ENCODE data around the gene SLC18B1.

The SLC18B1 gene

GRCh38 chr6:132741281-132741680 lies 57.2 kb downstream of the SLC18B1 start:
- no peak for DNase-seq (ENCODE audit: low spot score)

DNA sequence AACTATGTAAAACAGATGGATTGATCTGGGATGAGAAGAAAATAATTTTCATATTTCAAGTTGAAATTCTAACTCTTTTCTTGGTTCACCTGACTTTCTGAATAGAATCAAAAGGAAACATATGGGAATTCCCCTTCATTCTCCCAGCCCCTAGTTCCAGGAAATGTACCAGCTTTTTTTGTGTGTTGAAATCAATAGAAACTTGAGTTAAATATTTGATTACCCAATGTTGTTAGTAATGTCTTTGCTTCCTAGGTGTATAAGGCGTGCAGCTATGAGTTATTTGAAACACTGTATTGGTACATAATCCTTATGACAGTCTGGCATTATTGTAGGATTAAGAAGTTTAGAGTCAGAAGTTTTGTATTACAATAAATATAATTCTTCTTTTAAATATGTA lies 62.2 kb downstream of the SLC18B1 start:
- DNase-seq (ENCODE audit: low spot score), result no peak

GRCh38 chr6:132734694-132735236 lies 63.7 kb downstream of the SLC18B1 start:
- no peak for DNase-seq (ENCODE audit: low spot score)

- no peak for DNase-seq (ENCODE audit: low spot score)
Observed at GRCh38 chr6:132733814-132734213, 64.6 kb downstream of the SLC18B1 start.

DNA sequence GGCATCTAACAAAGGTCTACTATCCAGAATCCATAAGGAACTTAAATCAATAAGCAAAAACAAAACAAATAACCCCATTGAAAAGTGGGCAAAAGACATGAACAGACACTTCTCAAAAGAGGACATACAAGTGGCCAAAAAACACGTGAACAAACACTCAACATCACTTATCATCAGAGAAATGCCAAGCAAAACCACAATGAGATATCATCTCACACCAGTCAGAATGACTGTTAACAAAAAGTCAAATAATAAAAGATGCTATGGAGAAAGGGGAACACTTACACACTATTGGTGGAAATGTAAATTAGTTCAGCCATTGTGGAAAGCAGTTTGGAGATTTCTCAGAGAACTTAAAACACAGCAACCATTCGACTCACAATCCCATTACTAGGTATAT lies 65.2 kb downstream of the SLC18B1 start:
- no peak for DNase-seq (ENCODE audit: low spot score)

- no peak for DNase-seq (ENCODE audit: low spot score)
Observed at GRCh38 chr6:132731086-132731485, 67.4 kb downstream of the SLC18B1 start.

- DNase-seq (ENCODE audit: low spot score), result no peak
Observed at GRCh38 chr6:132730560-132730959, 67.9 kb downstream of the SLC18B1 start.

DNA sequence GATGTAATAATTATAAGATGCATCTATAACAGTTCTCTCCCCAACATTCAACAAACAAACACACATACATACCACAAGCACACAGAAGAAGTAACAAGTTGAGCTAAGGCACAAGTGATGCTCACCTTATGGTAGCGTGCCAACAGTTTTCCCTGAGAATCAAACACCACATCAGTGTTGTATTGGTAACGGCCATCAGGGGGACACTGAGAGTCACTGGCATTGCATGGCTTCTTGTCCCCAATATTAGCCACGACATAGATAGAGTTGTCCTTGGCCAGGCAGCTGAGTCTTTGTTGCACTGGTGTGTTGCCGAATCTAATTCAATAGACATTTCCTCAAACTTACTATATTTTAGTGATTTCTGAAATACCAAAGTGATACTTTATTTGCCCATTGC lies 69.8 kb downstream of the SLC18B1 start:
- DNase-seq (ENCODE audit: low spot score), result no peak

DNA sequence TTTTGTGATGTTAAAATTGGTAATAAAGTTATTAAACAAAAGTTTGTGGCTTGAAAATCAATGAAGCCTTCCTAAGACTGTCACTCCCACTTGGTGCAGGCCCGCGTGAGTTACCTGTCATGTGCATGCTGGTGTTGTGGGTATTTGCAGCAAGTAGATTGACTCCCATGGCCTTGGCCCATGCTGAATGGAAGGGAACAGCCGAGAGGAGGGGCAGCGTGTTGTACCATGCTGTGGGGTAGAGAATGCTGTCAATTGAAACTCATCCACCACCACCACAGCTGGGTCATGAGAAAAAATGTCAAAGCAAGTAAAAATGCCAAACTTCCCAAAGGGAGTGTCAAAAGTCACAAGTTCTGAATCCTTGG lies 71.8 kb downstream of the SLC18B1 start:
- no peak for DNase-seq (ENCODE audit: low spot score)

- no peak for DNase-seq (ENCODE audit: low spot score)
Observed at GRCh38 chr6:132725947-132726607, 72.4 kb downstream of the SLC18B1 start.

- no peak for DNase-seq (ENCODE audit: low spot score)
Observed at GRCh38 chr6:132725471-132725870, 73.0 kb downstream of the SLC18B1 start.

- no peak for DNase-seq (ENCODE audit: low spot score)
Observed at GRCh38 chr6:132719736-132720448, 78.5 kb downstream of the SLC18B1 start.
